GM21381 (cell line): Measurements from ENCODE around the gene RNF215.
A peak's percentile ranks its signal among the peaks of the same experiment; 100 is the strongest.

Source experiments
- ATAC-seq: cut with Tn5 transposase; IDR thresholded peaks from one replicate; pipeline ENCODE4 v1.9.1; 2021; ENCODE audit warnings: mild to moderate bottlenecking, moderate library complexity; ENCODE audit not compliant: unreplicated experiment

RNF215 gene

GRCh38 chr22:30386960-30387827 lies at the start of gene RNF215:
TSS of gene RNF215 (minus strand) at chr22:30387411. CDS start at chr22:30387313, 98 bp downstream.
- peak; percentile 80 for ATAC-seq

DNA sequence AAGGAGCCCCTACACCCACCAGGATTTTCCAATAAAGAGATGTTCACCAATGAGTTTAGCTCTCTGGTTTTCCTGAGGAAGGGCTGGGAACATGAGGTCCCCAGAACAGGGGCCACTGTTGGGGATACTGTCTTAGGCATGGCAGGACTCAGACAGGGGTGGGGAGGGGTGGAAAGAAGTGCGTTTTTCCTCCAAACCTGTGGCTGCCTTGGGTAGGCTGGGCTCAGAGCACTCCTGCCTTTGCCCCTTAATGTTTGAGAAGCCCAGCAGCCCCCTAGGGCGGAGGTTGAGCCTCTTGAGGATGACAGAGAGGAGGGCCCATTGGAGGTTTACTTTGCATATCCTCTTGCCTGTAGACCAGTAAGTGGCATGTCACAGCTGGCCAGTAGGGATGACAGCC lies 49.0 kb upstream of the RNF215 start:
- no peak for ATAC-seq

- ATAC-seq: no peak
Measured at GRCh38 chr22:30435674-30436126, 48.5 kb upstream of the RNF215 start.

GRCh38 chr22:30434843-30435242 lies 47.6 kb upstream of the RNF215 start:
- ATAC-seq: no peak

- no peak for ATAC-seq
Measured at GRCh38 chr22:30433773-30434172, 46.6 kb upstream of the RNF215 start.

GRCh38 chr22:30433227-30433626 lies 46.0 kb upstream of the RNF215 start:
- no peak for ATAC-seq

DNA sequence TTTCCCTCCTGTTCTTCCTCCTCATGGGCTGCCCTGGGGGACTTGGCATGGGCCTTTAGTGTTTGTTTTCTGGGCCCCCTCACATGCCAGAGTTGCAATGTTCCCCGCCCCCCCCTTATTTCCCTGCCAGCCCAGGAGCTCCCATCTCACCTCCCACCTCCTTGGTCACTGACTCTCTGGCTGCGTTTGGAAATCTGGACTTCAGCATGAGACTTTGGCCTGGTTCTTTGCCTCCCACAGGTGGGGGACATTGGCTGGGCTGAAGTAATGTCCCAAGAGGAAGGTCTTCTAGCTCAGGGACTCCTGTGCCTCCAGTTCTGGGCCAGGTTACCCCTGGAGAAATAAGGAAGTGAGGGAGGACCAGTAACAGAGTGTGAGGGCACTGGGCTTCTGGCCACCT lies 45.3 kb upstream of the RNF215 start:
- ATAC-seq: no peak

GRCh38 chr22:30432096-30432495 lies 44.9 kb upstream of the RNF215 start:
- ATAC-seq: no peak

DNA sequence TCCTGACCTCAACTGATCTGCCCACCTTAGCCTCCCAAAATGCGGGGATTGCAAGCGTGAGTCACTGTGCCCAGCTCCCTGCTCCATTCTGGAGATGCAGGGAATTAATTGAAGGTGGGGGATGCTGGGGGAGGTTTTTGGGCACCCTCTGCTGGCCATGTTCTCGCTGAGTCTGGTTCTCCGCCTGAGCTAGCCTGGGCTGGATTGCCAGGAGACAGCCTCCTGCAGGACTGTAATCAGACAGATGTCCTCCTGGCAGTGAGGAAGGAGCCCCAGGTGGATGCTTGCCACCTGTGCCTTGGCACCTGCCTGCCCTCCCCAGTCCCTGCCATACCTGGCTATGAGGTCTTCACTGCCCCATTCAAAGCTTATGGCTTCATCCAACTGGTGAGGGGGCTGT lies 43.7 kb upstream of the RNF215 start:
- no peak for ATAC-seq

DNA sequence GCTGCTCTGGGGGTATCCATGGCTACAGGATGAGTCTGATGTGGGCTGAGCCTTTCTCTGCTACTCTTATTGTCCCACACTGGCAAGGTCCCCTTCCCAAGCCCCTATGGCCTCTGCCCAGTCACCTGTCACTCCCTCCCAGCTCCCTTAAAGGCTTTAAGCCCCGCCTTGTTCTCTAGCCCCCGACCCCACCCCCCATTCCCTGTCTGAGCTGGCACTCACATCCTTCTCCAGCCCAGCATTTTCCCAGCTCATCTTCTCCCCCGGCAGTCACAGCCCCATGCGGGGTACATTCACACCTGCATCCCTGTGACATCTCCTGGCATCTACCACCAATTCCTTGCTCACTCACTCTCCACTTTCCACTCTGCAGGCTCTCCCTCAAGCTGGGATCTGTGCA lies 42.7 kb upstream of the RNF215 start:
- ATAC-seq: no peak

- no peak for ATAC-seq
Measured at GRCh38 chr22:30427871-30428270, 40.7 kb upstream of the RNF215 start.

DNA sequence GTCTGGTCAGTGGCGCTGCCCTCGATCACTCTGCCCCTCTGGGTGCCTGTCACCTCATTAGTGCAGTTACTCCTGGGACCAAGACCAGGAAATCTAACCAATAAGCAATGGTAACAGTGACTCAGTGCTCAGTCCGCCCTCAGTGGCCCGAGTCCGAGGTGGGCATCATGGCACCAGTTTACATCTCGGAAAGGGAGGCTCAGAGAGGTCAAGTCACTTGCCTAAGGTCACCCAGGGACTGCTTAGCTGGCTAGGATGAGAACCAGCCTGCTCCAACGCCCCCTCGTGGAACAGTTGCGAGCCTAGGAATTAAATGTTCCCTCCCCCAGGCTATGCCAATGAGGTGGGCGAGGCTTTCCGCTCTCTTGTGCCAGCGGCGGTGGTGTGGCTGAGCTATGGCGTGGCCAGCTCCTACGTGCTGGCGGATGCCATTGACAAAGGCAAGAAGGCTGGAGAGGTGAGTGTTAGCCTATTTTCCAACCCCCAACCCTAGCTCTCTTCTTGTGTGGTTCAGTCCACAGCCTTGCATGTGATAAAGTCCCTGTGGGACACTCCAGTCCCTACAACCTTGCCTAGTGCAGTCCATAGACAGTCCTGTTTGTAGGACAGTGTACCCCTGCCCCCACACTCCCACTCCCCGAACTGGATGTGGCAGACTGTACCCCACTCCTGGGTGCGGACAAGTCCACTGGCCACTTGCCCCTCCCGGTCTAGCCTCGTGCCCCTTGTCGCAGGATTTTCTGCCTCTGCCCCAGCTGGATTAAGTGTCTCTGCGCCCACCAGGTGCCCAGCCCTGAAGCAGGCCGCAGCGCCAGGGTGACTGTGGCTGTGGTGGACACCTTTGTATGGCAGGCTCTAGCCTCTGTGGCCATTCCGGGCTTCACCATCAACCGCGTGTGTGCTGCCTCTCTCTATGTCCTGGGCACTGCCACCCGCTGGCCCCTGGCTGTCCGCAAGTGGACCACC lies 39.5 kb upstream of the RNF215 start:
- ATAC-seq: no peak

DNA sequence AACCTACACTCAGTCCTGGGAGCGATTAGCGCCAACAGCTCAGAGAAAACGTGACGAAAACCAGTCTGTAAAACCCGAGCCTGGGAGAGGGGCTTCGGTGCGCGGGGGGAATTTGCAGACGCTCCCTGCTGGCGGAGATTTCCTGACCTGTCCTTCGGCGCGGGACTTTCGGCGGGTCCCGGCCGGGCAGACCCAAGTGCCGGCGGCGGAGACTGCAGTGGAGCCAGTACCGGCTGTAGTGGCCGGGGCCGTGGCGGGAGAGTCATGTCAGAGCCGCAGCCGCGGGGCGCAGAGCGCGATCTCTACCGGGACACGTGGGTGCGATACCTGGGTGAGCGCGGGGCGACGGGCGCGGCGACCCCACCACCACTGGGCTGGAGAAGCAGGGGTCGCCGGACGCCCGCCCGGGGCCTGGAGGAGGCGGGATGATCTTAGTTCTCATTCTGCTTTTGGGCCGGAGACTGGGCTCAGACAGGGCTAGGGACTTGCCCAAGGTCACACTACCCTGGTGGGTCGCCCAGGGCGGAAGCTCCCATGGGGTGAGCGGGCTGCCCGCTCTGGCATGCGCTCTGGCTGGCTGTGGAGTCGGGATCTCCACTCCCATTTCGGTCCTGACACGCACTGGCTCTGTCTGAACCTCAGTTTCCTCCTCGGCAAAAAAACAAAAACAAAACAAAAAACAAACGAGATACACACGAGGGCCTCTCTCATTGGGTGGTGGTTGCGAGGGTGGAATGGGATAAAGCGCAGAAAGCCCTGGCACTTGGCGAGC lies 38.6 kb upstream of the RNF215 start, which contains the start of gene MTFP1:
TSS of gene MTFP1 (plus strand) at position 153 of the 772 bp plus-strand sequence. CDS start at position 265, 112 bp downstream.
- no peak for ATAC-seq

GRCh38 chr22:30425327-30425615 lies 38.1 kb upstream of the RNF215 start:
- ATAC-seq: no peak

- ATAC-seq: no peak
Measured at GRCh38 chr22:30424534-30425326, 37.5 kb upstream of the RNF215 start.

- ATAC-seq: peak; percentile 80
Measured at GRCh38 chr22:30423959-30424533, 36.8 kb upstream of the RNF215 start.

- peak; percentile 23 for ATAC-seq
Measured at GRCh38 chr22:30423301-30423958, 36.2 kb upstream of the RNF215 start.

DNA sequence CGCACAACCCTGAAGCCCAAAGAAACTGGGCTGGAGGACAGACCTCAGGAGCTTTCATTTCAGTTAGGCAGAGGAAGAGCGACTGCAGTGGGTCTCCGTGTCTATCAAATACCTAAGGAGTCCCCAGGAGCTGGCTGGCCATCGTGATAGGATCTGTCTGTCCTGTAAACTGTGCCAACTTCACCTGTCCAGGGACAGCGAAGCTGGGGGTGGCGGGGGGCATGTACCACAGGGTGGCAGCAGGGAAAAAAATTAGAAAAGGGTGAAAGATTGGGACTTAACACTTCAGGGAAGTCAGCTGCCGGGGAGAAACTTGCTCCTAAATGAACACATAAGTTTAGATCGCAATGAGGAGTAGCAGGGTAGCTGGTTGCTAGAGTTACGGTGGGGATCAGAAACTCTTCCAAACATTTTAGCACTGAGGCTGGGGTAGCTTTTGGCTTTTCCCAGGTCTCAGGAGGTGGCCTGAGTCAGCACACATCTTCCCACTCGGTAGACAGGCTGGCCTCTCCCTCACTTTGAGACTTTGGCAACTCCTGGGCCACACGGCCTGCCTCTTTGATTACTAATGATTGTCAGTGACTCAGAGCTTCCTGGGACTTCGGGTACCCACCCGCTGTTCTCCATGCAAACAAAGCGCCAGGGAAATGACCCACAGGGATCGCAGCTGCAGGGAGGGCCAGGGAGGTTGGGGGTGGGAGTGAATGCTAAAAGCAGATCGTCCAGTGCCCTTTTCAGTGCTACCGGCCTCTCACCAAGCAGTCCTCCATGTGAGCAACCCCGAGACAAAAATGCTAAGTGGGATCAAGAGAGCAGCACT lies 35.5 kb upstream of the RNF215 start:
- ATAC-seq: no peak
